Urothelium cell line (cell line): ENCODE data around the gene LDLR.
A peak's percentile ranks its signal among the peaks of the same experiment; 100 is the strongest.
"Not testable (repeated sequence)": the region's sequence is repeated elsewhere in the genome, so short reads cannot be mapped to it uniquely, and the experiment has no call there.

Experiments
- DNase-seq: peaks from one replicate; pipeline ENCODE4 v3.0.0; 2011; ENCODE audit warnings: low spot score, mixed read lengths
- FAIRE-seq: peaks from 2 replicates; lab custom pipeline; 2011; peaks lifted over from hg19 to GRCh38; lab: Jason Lieb, UNC

LDLR gene

DNA sequence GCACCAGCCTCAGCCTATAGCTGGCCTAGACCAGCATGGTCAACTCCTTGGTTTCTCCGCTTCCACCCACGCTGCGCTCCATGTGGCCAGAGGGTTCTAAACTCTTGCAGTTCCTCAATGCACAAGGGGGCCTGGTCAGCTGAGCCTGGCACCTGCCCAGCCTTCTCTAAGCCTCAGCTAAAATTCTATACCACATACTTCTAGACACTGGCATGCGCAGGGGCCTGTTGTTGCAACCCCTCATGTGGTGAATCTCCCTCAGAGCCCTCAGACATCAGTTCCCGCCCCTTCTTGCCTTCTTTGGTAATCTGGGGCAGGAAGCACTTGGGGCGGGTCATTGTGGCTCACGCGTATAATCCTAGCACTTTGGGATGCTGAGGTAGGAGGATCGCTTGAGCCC lies 19.7 kb upstream of the LDLR start:
- no peak for FAIRE-seq

GRCh38 chr19:11070123-11070522 lies 19.1 kb upstream of the LDLR start:
- FAIRE-seq (no peak), DNase-seq (no peak)

More for the DNA sequence above, 19.7 kb upstream of the LDLR start:
- no peak for DNase-seq

DNA sequence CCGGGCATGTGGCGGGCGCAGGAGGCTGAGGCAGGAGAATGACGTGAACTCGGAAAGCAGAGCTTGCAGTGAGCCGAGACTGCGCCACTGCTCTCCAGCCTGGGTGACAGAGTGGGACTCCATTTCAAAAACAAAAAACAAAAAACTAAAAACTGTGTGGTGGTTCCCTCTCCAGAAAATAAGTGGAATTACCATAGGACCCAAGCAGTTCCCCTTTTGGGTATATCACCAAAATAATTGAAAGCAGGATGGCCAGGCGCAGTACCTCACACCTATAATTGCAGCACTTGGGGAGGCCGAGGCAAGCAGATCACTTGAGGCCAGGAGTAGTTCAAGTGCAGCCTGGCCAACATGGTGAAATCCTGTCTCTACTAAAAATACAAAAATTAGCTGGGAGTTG lies 15.7 kb upstream of the LDLR start:
- no peak for FAIRE-seq

GRCh38 chr19:11076792-11077191 lies 12.5 kb upstream of the LDLR start:
- not testable (repeated sequence) for FAIRE-seq, DNase-seq

More for the DNA sequence above, 15.7 kb upstream of the LDLR start:
- no peak for DNase-seq

DNA sequence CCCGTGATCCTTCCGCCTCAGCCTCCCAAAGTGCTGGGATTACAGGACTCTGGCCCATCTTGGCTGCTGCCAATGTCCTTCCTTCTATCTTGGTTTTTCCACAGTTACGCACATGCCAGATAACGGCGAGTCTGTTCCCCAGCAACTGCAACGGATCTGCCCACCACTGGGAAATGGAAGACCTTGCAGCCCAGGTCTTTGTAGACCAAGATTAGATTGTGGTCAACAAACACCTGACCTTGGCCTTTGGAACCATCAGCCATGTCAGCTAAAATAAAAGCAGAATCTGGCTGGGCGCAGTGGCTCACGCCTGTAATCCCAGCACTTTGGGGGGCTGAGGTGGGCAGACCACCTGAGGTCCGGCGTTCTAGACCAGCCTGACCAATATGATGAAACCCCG lies 10.4 kb upstream of the LDLR start:
- DNase-seq (no peak), FAIRE-seq (no peak)

DNA sequence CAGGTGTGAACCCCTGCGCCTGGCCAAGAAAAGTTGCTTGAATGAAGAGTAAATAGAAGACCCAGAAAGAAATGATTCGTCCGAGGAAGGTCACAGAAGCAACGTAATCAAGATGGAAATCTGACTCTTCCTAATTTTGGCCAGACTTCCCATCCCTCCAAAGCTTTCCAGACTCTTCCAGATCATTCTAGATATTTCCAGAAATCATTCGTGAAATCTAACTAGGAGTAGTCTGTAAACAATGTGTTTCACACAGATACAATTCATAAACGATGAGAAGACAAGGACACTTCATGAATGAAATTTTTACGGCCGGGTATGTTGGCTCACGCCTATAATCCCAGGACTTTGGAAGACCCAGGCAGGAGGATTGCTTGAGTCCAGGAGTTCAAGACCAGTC lies 9.3 kb upstream of the LDLR start:
- DNase-seq (no peak), FAIRE-seq (no peak)

GRCh38 chr19:11087870-11088505 lies 1.3 kb upstream of the LDLR start:
- DNase-seq, result no peak
- FAIRE-seq, result no peak

GRCh38 chr19:11088506-11089253 lies 583 bp upstream of the LDLR start:
- DNase-seq, result no peak
- no peak for FAIRE-seq

DNA sequence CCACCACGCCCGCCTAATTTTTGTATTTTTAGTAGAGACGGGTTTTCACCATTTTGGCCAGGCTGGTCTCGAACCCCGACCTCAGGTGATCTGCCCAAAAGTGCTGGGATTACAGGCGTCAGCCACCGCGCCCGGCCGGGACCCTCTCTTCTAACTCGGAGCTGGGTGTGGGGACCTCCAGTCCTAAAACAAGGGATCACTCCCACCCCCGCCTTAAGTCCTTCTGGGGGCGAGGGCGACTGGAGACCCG lies 676 bp downstream of the LDLR start:
- FAIRE-seq, result not testable (repeated sequence)

GRCh38 chr19:11090264-11090996 lies 1.2 kb downstream of the LDLR start:
- peak; percentile 86 for DNase-seq
- no peak for FAIRE-seq

More for the DNA sequence above, 676 bp downstream of the LDLR start:
- DNase-seq, result not testable (repeated sequence)

DNA sequence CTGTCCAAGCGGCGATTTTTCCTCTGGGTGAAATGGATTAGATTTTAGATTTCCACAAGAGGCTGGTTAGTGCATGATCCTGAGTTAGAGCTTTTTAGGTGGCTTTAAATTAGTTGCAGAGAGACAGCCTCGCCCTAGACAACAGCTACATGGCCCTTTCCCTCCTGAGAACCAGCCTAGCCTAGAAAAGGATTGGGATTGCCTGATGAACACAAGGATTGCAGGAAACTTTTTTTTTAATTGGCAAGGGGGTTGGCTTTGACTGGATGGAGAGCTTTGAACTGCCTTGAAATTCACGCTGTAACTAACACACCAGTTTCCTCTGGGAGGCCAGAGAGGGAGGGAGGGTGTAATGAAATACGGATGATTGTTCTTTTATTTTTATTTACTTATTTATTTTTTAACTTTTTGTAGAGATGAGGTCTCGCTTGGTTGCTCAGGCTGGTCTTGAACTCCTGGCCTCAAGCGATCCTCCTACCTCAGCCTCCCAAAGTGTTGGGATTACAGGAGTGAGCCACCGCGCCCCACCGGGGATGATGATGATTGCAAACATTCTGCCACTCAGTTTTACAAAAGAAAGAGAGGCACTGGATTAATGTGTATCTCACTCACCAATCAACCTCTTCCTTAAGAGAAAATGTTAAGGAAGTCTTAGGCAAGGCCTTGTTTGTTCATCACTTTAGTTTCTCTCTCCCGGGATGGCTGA lies 1.9 kb downstream of the LDLR start:
- FAIRE-seq (no peak), DNase-seq (no peak)

GRCh38 chr19:11091703-11092153 lies 2.5 kb downstream of the LDLR start:
- peak; percentile 50 for DNase-seq
- no peak for FAIRE-seq

DNA sequence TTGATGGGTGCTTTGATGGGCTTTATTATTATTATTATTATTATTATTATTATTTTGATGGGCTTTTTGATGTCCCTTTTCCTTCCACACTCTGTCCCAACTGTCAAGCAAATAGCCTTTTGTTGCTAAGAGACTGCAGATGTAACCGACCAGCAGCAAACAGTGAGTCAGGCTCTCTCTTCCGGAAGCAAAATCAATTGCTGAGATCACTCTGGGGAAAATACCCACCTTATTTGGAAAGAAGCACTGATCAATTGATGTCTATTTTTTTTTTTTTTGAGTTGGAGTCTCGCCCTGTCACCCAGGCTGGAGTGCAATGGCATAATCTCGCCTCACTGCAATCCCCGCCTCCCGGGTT lies 2.9 kb downstream of the LDLR start:
- no peak for DNase-seq
- no peak for FAIRE-seq

- FAIRE-seq (no peak), DNase-seq (no peak)
Measured at GRCh38 chr19:11093689-11094238, 4.5 kb downstream of the LDLR start.

DNA sequence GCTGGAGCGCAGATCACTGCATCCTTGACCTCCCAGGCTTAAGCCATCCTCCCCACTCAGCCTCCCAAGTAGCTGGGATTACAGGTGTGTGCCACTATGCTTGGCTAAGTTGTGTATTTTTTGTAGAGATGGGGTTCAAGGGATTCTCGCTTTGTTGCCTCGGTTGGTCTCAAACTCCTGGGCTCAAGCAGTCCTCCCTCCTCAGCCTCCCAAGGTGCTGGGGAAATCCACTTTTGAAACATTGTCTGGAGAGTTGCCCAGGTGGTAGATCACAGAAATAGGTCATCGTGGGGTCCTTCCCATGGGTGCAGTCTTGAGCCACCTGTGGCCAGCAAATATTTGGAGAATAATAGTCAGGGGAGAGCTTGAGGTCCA lies 5.2 kb downstream of the LDLR start:
- DNase-seq (no peak), FAIRE-seq (no peak)

DNA sequence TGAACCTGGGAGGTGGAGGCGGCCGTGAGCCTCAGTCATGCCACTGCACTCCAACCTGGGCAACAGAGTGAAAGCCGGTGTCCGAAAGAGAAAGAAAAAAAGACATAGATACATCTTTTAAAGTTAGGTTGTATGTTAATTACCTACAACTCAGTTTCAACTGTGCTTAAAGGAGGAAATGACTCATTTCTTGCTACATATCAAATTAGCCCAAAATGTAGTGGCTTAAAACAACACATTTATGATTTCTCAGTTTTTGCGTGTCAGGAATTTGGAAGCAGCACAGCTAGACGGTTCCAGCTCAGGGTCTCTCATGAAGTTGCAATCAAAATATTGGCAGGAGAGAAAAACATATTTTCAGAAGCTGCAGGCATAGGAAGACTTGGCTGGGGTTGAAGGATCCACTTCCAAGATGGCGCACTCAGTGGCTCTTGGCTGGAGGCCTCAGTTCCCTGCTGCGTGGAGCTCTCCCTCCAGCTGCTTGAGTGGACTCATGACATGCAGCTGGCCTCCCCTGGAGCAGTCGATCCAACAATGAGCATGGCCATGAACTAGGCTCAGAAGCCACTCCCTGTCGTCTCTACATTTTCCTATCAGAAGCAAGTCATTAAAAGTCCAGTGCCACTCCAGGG lies 7.1 kb downstream of the LDLR start:
- FAIRE-seq (no peak), DNase-seq (no peak)

DNA sequence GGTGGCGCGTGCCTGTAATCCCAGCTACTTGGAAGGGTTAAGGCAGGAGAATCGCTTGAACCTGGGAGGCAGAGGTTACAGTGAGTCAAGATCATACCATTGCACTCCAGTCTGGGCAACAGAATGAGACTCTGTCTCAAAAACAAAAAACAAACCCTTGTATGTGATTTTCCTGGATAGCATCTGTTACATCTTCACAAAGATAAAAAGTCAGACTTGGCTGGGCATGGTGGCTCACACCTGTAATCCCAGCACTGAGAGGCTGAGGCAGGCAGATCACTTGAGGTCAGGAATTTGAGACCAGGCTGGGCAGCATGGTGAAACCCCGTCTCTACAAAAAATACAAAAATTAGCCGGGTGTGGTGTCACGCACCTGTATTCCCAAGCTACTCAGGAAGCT lies 8.1 kb downstream of the LDLR start:
- not testable (repeated sequence) for DNase-seq, FAIRE-seq

- DNase-seq, result no peak
- FAIRE-seq, result no peak
Measured at GRCh38 chr19:11098327-11098726, 9.1 kb downstream of the LDLR start.

GRCh38 chr19:11098861-11099260 lies 9.6 kb downstream of the LDLR start:
- no peak for FAIRE-seq
- no peak for DNase-seq

DNA sequence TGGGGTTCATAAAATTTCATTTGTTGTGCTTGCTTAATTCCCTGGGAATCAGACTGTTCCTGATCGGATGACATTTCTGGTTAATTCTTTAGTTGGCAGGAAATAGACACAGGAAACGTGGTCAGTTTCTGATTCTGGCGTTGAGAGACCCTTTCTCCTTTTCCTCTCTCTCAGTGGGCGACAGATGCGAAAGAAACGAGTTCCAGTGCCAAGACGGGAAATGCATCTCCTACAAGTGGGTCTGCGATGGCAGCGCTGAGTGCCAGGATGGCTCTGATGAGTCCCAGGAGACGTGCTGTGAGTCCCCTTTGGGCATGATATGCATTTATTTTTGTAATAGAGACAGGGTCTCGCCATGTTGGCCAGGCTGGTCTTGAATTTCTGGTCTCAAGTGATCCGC lies 10.8 kb downstream of the LDLR start:
- DNase-seq (no peak), FAIRE-seq (no peak)

DNA sequence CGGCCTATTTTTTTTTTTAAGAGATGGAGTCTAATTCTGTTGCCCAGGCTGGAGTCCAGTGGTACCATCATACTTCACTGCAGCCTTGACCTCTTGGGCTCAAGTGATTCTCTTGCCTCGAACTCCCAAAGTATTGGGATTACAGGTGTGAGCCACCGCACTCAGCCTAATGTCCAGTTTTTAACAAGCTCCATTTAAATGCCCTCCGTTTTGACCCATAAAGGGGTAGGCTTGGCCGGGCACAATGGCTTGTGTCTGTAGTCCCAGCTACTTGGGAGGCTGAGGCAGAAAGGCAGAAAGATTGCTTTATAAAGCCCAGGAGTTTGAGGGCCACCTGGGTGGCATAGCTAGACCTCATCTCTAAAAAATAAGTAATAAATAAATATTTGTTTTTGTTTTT lies 11.8 kb downstream of the LDLR start:
- no peak for FAIRE-seq

More for the DNA sequence above, 11.8 kb downstream of the LDLR start:
- no peak for DNase-seq
